Measurements from ENCODE around the gene AATF. TPM values are rescaled to one million over a fixed set of nuclear protein-coding genes. Genes with fewer than 3 reads are reported as not detected.

The AATF gene
- total and polyA plus RNA-seq, 9 of the 15 experiments (the other 6 are each of a cell fraction or from before 2014, with no cell fraction given) = 34.5 to 133 (median 90.1) TPM

DNA sequence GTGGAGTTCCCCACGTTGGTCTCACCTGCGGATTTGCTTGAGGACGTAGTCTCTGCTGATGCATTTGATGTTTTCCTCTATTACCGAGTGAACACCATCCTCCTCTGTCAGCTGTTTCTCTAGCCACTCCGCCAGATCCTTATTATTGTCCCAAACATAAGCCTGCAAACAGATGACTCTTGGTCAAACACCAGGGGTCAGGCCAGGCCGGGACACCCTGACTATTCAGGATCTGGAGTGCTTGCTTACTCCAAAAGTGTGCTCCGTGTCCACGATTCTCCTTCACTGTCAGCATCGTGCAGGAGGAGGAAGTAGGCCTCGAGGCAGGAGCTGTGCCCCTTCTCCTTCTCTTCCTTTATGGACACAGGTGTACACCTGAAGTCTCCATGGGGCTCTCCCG lies 140.2 kb downstream of the AATF start (continued):
- TF ChIP-seq, protein P1, sequence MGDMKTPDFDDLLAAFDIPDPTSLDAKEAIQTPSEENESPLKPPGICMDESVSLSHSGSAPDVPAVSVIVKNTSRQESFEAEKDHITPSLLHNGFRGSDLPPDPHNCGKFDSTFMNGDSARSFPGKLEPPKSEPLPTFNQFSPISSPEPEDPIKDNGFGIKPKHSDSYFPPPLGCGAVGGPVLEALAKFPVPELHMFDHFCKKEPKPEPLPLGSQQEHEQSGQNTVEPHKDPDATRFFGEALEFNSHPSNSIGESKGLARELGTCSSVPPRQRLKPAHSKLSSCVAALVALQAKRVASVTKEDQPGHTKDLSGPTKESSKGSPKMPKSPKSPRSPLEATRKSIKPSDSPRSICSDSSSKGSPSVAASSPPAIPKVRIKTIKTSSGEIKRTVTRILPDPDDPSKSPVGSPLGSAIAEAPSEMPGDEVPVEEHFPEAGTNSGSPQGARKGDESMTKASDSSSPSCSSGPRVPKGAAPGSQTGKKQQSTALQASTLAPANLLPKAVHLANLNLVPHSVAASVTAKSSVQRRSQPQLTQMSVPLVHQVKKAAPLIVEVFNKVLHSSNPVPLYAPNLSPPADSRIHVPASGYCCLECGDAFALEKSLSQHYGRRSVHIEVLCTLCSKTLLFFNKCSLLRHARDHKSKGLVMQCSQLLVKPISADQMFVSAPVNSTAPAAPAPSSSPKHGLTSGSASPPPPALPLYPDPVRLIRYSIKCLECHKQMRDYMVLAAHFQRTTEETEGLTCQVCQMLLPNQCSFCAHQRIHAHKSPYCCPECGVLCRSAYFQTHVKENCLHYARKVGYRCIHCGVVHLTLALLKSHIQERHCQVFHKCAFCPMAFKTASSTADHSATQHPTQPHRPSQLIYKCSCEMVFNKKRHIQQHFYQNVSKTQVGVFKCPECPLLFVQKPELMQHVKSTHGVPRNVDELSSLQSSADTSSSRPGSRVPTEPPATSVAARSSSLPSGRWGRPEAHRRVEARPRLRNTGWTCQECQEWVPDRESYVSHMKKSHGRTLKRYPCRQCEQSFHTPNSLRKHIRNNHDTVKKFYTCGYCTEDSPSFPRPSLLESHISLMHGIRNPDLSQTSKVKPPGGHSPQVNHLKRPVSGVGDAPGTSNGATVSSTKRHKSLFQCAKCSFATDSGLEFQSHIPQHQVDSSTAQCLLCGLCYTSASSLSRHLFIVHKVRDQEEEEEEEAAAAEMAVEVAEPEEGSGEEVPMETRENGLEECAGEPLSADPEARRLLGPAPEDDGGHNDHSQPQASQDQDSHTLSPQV (IDR thresholded peaks at IDR 0.05) = no peak
- TF ChIP-seq ZNF165 (CRISPR knock-in tag; IDR thresholded peaks at IDR 0.05; ENCODE audit: borderline replicate concordance) = no peak
- TF ChIP-seq PTRF (tag; IDR thresholded peaks at IDR 0.05) = no peak

DNA sequence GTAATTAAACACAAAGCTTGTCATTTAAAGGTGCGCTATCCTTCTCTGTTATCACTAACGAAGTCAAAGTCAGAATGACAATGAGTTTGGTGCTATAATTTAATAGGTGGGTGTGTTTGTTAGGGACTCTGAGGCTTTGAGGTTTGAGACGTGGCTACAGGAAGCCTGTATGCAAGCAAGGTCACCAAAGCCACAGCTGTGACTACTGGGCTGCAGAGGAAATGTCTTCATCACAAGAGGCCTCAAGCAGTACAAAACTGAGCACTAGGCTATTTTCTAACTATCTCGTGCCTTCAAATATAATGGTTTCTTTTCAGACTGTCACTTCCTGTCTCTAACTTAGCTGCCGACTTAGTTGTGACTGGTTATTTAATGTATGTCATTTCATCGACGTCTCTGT lies 141.2 kb downstream of the AATF start:
- Histone ChIP-seq H3K27ac (ENCODE audit: extremely low read depth, low read depth, low read length) (no peak overlapping the region), H4K20me1 (replicated peaks; ENCODE audit: control insufficient read depth, insufficient read depth, low read length) (no peaks in the 10 kb centered on the region), H3K4me2 (ENCODE audit: insufficient read depth, low read length) (no peak overlapping the region), H3K9me3 (replicated peaks; ENCODE audit: control insufficient read depth, insufficient read depth, low read depth, low read length) (no peaks in the 10 kb centered on the region), H3K4me3 (no peak overlapping the region), H3K27me3 (ENCODE audit: control insufficient read depth in 2 of 2, insufficient read depth in 2 of 2, low read length in 2 of 2) (no peaks in the 10 kb centered on the region), H3K36me3 (ENCODE audit: control insufficient read depth, insufficient read depth, low read length) (peaks cover 100% of the 10 kb centered on the region), H3K9me1 (ENCODE audit: control insufficient read depth, insufficient read depth, low read length) (no peaks in the 10 kb centered on the region), H2AFZ (ENCODE audit: low read depth, low read length) (no peak overlapping the region), H3K4me1 (replicated peaks in 1 of 2; ENCODE audit: control insufficient read depth in 2 of 2, insufficient read depth in 2 of 2, low read length in 2 of 2) (no peaks in the 10 kb centered on the region), H3K79me2 (ENCODE audit: control insufficient read depth, insufficient read depth, low read length) (no peaks in the 10 kb centered on the region), H3K9ac (ENCODE audit: insufficient read depth in 1 of 2, low read depth in 2 of 2, low read length in 2 of 2) (no peak overlapping the region)
- ChIA-PET CTCF (ENCODE audit: low intra/inter-chr PET ratio) (no interaction called here), POLR2A (interaction anchor here (0.7 to 1.6 kb wide), 2 partner anchors 12 to 27 kb away, joined by 3 to 4 read pairs; no protein-coding TSS in a partner anchor)
- no TSS peak for BruUV-seq (replicated peaks)
- DNase-seq (ENCODE audit: extremely low read depth in 1 of 4, low spot score in 3 of 4) = no peak
- ATAC-seq = no peak
- 83% methylated on average over 7 of the region's 7 CpGs for WGBS (ENCODE audit: insufficient coverage, low coverage, missing lambda C conversion rate)
- FAIRE-seq = no peak
- intact Hi-C loops (cut with micrococcal nuclease) (no loop called here), in situ Hi-C loops (cut with MboI) (no loop called here)
- TF ChIP-seq, protein P2, sequence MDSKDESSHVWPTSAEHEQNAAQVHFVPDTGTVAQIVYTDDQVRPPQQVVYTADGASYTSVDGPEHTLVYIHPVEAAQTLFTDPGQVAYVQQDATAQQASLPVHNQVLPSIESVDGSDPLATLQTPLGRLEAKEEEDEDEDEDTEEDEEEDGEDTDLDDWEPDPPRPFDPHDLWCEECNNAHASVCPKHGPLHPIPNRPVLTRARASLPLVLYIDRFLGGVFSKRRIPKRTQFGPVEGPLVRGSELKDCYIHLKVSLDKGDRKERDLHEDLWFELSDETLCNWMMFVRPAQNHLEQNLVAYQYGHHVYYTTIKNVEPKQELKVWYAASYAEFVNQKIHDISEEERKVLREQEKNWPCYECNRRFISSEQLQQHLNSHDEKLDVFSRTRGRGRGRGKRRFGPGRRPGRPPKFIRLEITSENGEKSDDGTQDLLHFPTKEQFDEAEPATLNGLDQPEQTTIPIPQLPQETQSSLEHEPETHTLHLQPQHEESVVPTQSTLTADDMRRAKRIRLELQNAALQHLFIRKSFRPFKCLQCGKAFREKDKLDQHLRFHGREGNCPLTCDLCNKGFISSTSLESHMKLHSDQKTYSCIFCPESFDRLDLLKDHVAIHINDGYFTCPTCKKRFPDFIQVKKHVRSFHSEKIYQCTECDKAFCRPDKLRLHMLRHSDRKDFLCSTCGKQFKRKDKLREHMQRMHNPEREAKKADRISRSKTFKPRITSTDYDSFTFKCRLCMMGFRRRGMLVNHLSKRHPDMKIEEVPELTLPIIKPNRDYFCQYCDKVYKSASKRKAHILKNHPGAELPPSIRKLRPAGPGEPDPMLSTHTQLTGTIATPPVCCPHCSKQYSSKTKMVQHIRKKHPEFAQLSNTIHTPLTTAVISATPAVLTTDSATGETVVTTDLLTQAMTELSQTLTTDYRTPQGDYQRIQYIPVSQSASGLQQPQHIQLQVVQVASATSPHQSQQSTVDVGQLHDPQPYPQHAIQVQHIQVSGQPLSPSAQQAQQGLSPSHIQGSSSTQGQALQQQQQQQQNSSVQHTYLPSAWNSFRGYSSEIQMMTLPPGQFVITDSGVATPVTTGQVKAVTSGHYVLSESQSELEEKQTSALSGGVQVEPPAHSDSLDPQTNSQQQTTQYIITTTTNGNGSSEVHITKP (IDR thresholded peaks at IDR 0.05; ENCODE audit: partially characterized antibody) = no peak
- TF ChIP-seq ZBTB7A (IDR thresholded peaks at IDR 0.05; ENCODE audit: borderline replicate concordance, control insufficient read depth, low read depth, low read length) (no peak), NCOA6 (IDR thresholded peaks at IDR 0.05) (no peak), DNMT1 (IDR thresholded peaks at IDR 0.05) (no peak)
- TF ChIP-seq, protein P3, sequence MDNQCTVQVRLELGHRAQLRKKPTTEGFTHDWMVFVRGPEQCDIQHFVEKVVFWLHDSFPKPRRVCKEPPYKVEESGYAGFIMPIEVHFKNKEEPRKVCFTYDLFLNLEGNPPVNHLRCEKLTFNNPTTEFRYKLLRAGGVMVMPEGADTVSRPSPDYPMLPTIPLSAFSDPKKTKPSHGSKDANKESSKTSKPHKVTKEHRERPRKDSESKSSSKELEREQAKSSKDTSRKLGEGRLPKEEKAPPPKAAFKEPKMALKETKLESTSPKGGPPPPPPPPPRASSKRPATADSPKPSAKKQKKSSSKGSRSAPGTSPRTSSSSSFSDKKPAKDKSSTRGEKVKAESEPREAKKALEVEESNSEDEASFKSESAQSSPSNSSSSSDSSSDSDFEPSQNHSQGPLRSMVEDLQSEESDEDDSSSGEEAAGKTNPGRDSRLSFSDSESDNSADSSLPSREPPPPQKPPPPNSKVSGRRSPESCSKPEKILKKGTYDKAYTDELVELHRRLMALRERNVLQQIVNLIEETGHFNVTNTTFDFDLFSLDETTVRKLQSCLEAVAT (IDR thresholded peaks at IDR 0.05) = no peak
- TF ChIP-seq, protein P4, sequence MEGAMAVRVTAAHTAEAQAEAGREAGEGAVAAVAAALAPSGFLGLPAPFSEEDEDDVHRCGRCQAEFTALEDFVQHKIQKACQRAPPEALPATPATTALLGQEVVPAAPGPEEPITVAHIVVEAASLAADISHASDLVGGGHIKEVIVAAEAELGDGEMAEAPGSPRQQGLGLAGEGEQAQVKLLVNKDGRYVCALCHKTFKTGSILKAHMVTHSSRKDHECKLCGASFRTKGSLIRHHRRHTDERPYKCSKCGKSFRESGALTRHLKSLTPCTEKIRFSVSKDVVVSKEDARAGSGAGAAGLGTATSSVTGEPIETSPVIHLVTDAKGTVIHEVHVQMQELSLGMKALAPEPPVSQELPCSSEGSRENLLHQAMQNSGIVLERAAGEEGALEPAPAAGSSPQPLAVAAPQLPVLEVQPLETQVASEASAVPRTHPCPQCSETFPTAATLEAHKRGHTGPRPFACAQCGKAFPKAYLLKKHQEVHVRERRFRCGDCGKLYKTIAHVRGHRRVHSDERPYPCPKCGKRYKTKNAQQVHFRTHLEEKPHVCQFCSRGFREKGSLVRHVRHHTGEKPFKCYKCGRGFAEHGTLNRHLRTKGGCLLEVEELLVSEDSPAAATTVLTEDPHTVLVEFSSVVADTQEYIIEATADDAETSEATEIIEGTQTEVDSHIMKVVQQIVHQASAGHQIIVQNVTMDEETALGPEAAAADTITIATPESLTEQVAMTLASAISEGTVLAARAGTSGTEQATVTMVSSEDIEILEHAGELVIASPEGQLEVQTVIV (CRISPR knock-in tag; IDR thresholded peaks at IDR 0.05; ENCODE audit: borderline replicate concordance) = no peak
